IMR-90 (cell line): ENCODE data around the gene COX10. TPM values are rescaled to one million over a fixed set of nuclear protein-coding genes. Genes with fewer than 3 reads are reported as not detected.

Experiments
- ATAC-seq: fragments of 200-7000 bp; cut with Tn5 transposase; 2 replicates; pipeline ENCODE4 v1.9.1; 2020; ENCODE audit warnings: low read depth, mild to moderate bottlenecking, moderate library complexity
- BruUV-seq: library from RNA; stranded (reverse); fragments of 400-500 nt; replicated peaks from 2 replicates; lab custom pipeline; 2021; lab: Mats Ljungman, UMichigan
- CTCF ChIA-PET: fragments of 300-600 bp; formaldehyde crosslinking; extraction: SDS; loops from one replicate; lab custom pipeline; 2021; ENCODE audit warnings: antibody characterized with exemption; lab: Yijun Ruan, JAX
- POLR2A ChIA-PET: fragments of 300-600 bp; sonication (Branson Sonifier 250); formaldehyde crosslinking; loops from one replicate; lab custom pipeline; 2022; ENCODE audit warnings: antibody characterized with exemption; ENCODE audit not compliant: unreplicated experiment; lab: Charles Lee
- DNase-seq: peaks from one replicate; pipeline ENCODE4 v3.0.0; 2013
- H2AFZ ChIP-seq: replicated peaks from 2 replicates; pipeline ENCODE3; 2013; ENCODE audit warnings: low read length, mild to moderate bottlenecking; ENCODE audit not compliant: poor library complexity
- H2AK5ac ChIP-seq: 2 replicates; pipeline ENCODE4 v1.6.1; 2013; ENCODE audit warnings: low read depth, low read length, inconsistent platforms
- H2AK9ac ChIP-seq: replicated peaks from 2 replicates; pipeline ENCODE3; 2013; ENCODE audit warnings: mild to moderate bottlenecking, low read depth, low read length, moderate library complexity; ENCODE audit not compliant: poor library complexity
- H2BK120ac ChIP-seq: 2 replicates; pipeline ENCODE4 v1.6.1; 2013; ENCODE audit warnings: low read depth, low read length, inconsistent platforms
- H2BK15ac ChIP-seq: 3 replicates; pipeline ENCODE4 v1.6.1; 2013; ENCODE audit warnings: low read depth, low read length, inconsistent platforms
- H2BK20ac ChIP-seq: 2 replicates; pipeline ENCODE4 v1.6.1; 2013; ENCODE audit warnings: low read depth, mild to moderate bottlenecking, inconsistent platforms, low read length, moderate library complexity
- H2BK5ac ChIP-seq: 2 replicates; pipeline ENCODE4 v1.6.1; 2013; ENCODE audit warnings: mild to moderate bottlenecking, low read depth, low read length, inconsistent platforms; ENCODE audit not compliant: poor library complexity, severe bottlenecking
- H3K14ac ChIP-seq: replicated peaks from 2 replicates; pipeline ENCODE4 v1.6.1; 2013; ENCODE audit warnings: low read depth, low read length, inconsistent platforms
- H3K18ac ChIP-seq: 2 replicates; pipeline ENCODE4 v1.6.1; 2013; ENCODE audit warnings: low read depth, low read length, control low read depth
- H3K23ac ChIP-seq: 2 replicates; pipeline ENCODE4 v1.6.1; 2013; ENCODE audit warnings: low read depth, low read length, inconsistent platforms
- H3K27ac ChIP-seq: 2 replicates; pipeline ENCODE4 v1.5.1; 2013; ENCODE audit warnings: mild to moderate bottlenecking, control low read depth, low read length; ENCODE audit not compliant: insufficient read depth
- H3K27me3 ChIP-seq: 2 replicates; pipeline ENCODE4 v1.6.1; 2013; ENCODE audit warnings: low read length; ENCODE audit not compliant: control insufficient read depth, insufficient read depth
- H3K36me3 ChIP-seq: 2 replicates; pipeline ENCODE4 v1.6.1; 2013; ENCODE audit warnings: low read length, mixed read lengths; ENCODE audit not compliant: control insufficient read depth, insufficient read depth
- H3K4ac ChIP-seq: 2 replicates; pipeline ENCODE4 v1.6.1; 2013; ENCODE audit warnings: low read depth, low read length, inconsistent platforms
- H3K4me1 ChIP-seq: 2 replicates; pipeline ENCODE4 v1.6.1; 2013; ENCODE audit warnings: low read length, mixed read lengths; ENCODE audit not compliant: control insufficient read depth, insufficient read depth
- H3K4me2 ChIP-seq: 2 replicates; pipeline ENCODE4 v1.6.1; 2013; ENCODE audit warnings: low read depth, mild to moderate bottlenecking, control low read depth, low read length, moderate library complexity
- H3K4me3 ChIP-seq: 2 replicates; pipeline ENCODE4 v1.5.1; 2013; ENCODE audit warnings: low read depth, mild to moderate bottlenecking, control low read depth, low read length, moderate library complexity; ENCODE audit not compliant: insufficient read depth
- H3K56ac ChIP-seq: 2 replicates; pipeline ENCODE4 v1.6.1; 2013; ENCODE audit warnings: low read length, inconsistent platforms; ENCODE audit not compliant: insufficient read depth; ENCODE audit errors: extremely low read depth
- H3K79me1 ChIP-seq, 2 experiments: 2 replicates each; pipeline ENCODE4 v1.6.1; 2013; ENCODE audit warnings: low read length in 2 of 2, inconsistent platforms in 1 of 2, low read depth in 1 of 2
- H3K9ac ChIP-seq: 2 replicates; pipeline ENCODE4 v1.6.1; 2013; ENCODE audit warnings: low read depth, low read length, control low read depth
- H3K9me1 ChIP-seq: 2 replicates; pipeline ENCODE4 v1.6.1; 2013; ENCODE audit warnings: low read length, inconsistent platforms; ENCODE audit not compliant: insufficient read depth
- H3K9me3 ChIP-seq: 2 replicates; pipeline ENCODE4 v1.6.1; 2013; ENCODE audit warnings: low read length; ENCODE audit not compliant: control insufficient read depth, insufficient read depth
- H4K20me1 ChIP-seq: 2 replicates; pipeline ENCODE4 v1.6.1; 2013; ENCODE audit warnings: low read length, inconsistent platforms; ENCODE audit not compliant: insufficient read depth
- H4K5ac ChIP-seq: 2 replicates; pipeline ENCODE4 v1.6.1; 2013; ENCODE audit warnings: mild to moderate bottlenecking, low read depth, low read length, control low read depth
- H4K8ac ChIP-seq, 2 experiments: 2 replicates each; pipeline ENCODE4 v1.6.1; 2013; ENCODE audit warnings: low read depth in 2 of 2, low read length in 2 of 2, control low read depth in 1 of 2, inconsistent platforms in 1 of 2
- H4K91ac ChIP-seq: 2 replicates; pipeline ENCODE4 v1.6.1; 2013; ENCODE audit warnings: low read depth, low read length, inconsistent platforms; ENCODE audit not compliant: insufficient read depth
- BHLHE40 ChIP-seq: fragments of 150-350 bp; IDR thresholded peaks from 2 replicates; pipeline ENCODE4 v1.6.1; 2016; ENCODE audit warnings: mild to moderate bottlenecking, low read depth, low read length
- CEBPB ChIP-seq: IDR thresholded peaks from 2 replicates; pipeline ENCODE4 v1.6.1; 2012; ENCODE audit warnings: low read depth, low read length, improper control_type of control experiment
- CHD1 ChIP-seq: IDR thresholded peaks from 2 replicates; pipeline ENCODE4 v1.6.1; 2012; ENCODE audit warnings: low read depth, low read length, improper control_type of control experiment
- MAFK ChIP-seq: IDR thresholded peaks from 2 replicates; pipeline ENCODE4 v1.6.1; 2012; ENCODE audit warnings: low read depth, low read length, improper control_type of control experiment
- MAZ ChIP-seq: IDR thresholded peaks from 2 replicates; pipeline ENCODE4 v1.6.1; 2012; ENCODE audit warnings: low read depth, mild to moderate bottlenecking, low read length, improper control_type of control experiment, moderate library complexity, borderline replicate concordance
- MXI1 ChIP-seq: IDR thresholded peaks from 2 replicates; pipeline ENCODE4 v1.6.1; 2012; ENCODE audit warnings: low read depth, mild to moderate bottlenecking, low read length, moderate library complexity, borderline replicate concordance
- POLR2A ChIP-seq: IDR thresholded peaks from 2 replicates; pipeline ENCODE4 v1.6.1; 2012; ENCODE audit warnings: mild to moderate bottlenecking, low read depth, low read length
- RCOR1 ChIP-seq: IDR thresholded peaks from 2 replicates; pipeline ENCODE4 v1.6.1; 2012; ENCODE audit warnings: mild to moderate bottlenecking, low read length, improper control_type of control experiment; ENCODE audit not compliant: insufficient replicate concordance
- RFX5 ChIP-seq: IDR thresholded peaks from 2 replicates; pipeline ENCODE4 v1.8.0; 2012; ENCODE audit warnings: low read depth, mild to moderate bottlenecking, low read length, moderate library complexity
- SMC3 ChIP-seq: fragments of 150-350 bp; IDR thresholded peaks from 2 replicates; pipeline ENCODE4 v1.6.1; 2016; ENCODE audit warnings: low read depth, mild to moderate bottlenecking, antibody characterized with exemption, low read length, moderate library complexity
- WGBS, 2 experiments: methylation state at CpG; one replicate each; pipeline versions ENCODE4 v1.1.5 to v1.1.7; 2013; ENCODE audit warnings: missing lambda C conversion rate in 2 of 2; ENCODE audit not compliant: insufficient read length in 1 of 2; ENCODE audit errors: extremely low coverage in 2 of 2; 5-methylcytosine and 5-hydroxymethylcytosine counted together
- dilution Hi-C: fragments of 300-500 bp; cut with HindIII; formaldehyde crosslinking; loops from one replicate; pipeline ENCODE4 v1.14.3; 2018; ENCODE audit warnings: low sequenced_read_pairs; ENCODE audit not compliant: unreplicated experiment
- in situ Hi-C: fragments of 300-500 bp; cut with MboI; formaldehyde crosslinking; loops from 3 replicates; pipeline ENCODE4 v1.14.3; 2019; ENCODE audit warnings: low sequenced_read_pairs, inconsistent platforms, mixed read lengths
- intact Hi-C: fragments of 100-400 bp; cut with micrococcal nuclease; formaldehyde crosslinking; loops from 2 replicates; pipeline ENCODE4 v1.10.0; 2022
- polyA plus RNA-seq, 3 experiments: library from polyadenylated mRNA; depleted of rRNA; stranded (reverse); fragments of >200 nt; gene quantifications; 2 replicates each; pipeline ENCODE4 v1.2.3, GENCODE V29; 2012; ENCODE audit warnings: low replicate concordance in 1 of 3
- total RNA-seq: library from RNA; depleted of rRNA; stranded (reverse); fragments of >200 nt; gene quantifications from 2 replicates; pipeline ENCODE4 v1.2.3, GENCODE V29; 2012
- TF ChIP-seq, protein P1 (sequence below): fragments of 150-350 bp; IDR thresholded peaks from 2 replicates; pipeline ENCODE4 v1.6.1; 2017; ENCODE audit warnings: mild to moderate bottlenecking, antibody characterized with exemption, low read length, low read depth
- TF ChIP-seq, protein P2 (sequence below): fragments of 150-350 bp; IDR thresholded peaks from 2 replicates; pipeline ENCODE4 v1.6.1; 2016; ENCODE audit warnings: low read depth, mild to moderate bottlenecking, low read length, moderate library complexity, borderline replicate concordance

Gene COX10
- total and polyA plus RNA-seq, 2 of the 4 experiments (the other 2 are of a cell fraction) = 15.4 to 16.1 TPM

DNA sequence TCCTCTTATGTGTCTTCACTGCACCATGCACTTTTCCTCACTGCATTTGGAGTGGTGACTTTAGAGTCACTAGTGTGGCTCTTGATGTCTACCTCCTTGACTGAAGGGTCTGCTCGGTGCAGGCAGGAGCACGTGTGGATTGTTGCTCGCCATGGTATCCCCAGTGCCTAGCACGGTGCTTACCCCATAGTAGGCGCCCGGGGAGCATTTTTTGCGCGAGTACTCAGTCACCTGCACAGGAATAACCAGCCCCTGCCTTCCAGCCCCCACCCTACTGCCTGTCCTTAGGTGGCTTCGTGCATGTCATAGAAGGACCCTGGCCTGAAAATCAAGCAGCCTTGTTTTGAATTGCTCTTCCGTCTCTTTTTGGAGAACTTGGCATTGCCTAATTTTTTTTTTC is 136.1 kb downstream of the COX10 start:
- peaks cover 8% of the 10 kb centered on the region; the same call in 1 of the 2 replicates for H3K9me1 ChIP-seq
- no peak overlapping the region for H2BK5ac ChIP-seq
- DNase-seq (no peak), ATAC-seq (no peak)
- no peak overlapping the region for H4K91ac ChIP-seq
- peaks cover 8% of the 10 kb centered on the region for H3K36me3 ChIP-seq
- H3K27ac ChIP-seq = no peak overlapping the region
- 95% methylated on average over 3 of the region's 10 CpGs; no CpG with 5 or more reads in 1 of the 2 experiments for WGBS, 2 experiments
- no peak overlapping the region for H4K5ac ChIP-seq
- H3K14ac ChIP-seq = no peak overlapping the region
- H3K27me3 ChIP-seq = no peaks in the 10 kb centered on the region
- no peak overlapping the region for H2BK120ac ChIP-seq
- no peak overlapping the region for H2AFZ ChIP-seq
- no peak overlapping the region for H3K4me2 ChIP-seq
- H3K56ac ChIP-seq = no peak overlapping the region
- no peak overlapping the region for H2AK5ac ChIP-seq
- no peak overlapping the region for H2BK20ac ChIP-seq
- ChIA-PET POLR2A (no interaction called here), CTCF (no interaction called here)
- intact Hi-C loops = no loop called here
- H4K8ac ChIP-seq = no peak overlapping the region
- BruUV-seq = no TSS peak
- H4K20me1 ChIP-seq = no peaks in the 10 kb centered on the region
- H2BK15ac ChIP-seq = no peak overlapping the region
- H3K9ac ChIP-seq = no peak overlapping the region
- H3K79me1 ChIP-seq = no peaks in the 10 kb centered on the region; a peak in 1 of 4 replicates
- dilution Hi-C loops = no loop called here
- in situ Hi-C loops = no loop called here
- no peaks in the 10 kb centered on the region for H3K9me3 ChIP-seq
- TF ChIP-seq POLR2A (no peak), RCOR1 (no peak), CHD1 (no peak), MAFK (no peak), BHLHE40 (no peak), MAZ (no peak), MXI1 (no peak), SMC3 (no peak), CEBPB (no peak), RFX5 (no peak)
- TF ChIP-seq, protein P1, sequence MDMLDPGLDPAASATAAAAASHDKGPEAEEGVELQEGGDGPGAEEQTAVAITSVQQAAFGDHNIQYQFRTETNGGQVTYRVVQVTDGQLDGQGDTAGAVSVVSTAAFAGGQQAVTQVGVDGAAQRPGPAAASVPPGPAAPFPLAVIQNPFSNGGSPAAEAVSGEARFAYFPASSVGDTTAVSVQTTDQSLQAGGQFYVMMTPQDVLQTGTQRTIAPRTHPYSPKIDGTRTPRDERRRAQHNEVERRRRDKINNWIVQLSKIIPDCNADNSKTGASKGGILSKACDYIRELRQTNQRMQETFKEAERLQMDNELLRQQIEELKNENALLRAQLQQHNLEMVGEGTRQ = no peak
- TF ChIP-seq, protein P2, sequence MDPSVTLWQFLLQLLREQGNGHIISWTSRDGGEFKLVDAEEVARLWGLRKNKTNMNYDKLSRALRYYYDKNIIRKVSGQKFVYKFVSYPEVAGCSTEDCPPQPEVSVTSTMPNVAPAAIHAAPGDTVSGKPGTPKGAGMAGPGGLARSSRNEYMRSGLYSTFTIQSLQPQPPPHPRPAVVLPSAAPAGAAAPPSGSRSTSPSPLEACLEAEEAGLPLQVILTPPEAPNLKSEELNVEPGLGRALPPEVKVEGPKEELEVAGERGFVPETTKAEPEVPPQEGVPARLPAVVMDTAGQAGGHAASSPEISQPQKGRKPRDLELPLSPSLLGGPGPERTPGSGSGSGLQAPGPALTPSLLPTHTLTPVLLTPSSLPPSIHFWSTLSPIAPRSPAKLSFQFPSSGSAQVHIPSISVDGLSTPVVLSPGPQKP = no peak
- no peak overlapping the region for H3K4ac ChIP-seq
- no peak overlapping the region for H3K23ac ChIP-seq
- H3K4me1 ChIP-seq = no peaks in the 10 kb centered on the region
- no peak overlapping the region for H3K18ac ChIP-seq
- no peak overlapping the region for H2AK9ac ChIP-seq
- no peak overlapping the region for H3K4me3 ChIP-seq
